Inferior parietal cortex (tissue), 1 donor: Measurements from ENCODE around the gene CAPZB.
"Not testable (repeated sequence)": the region's sequence is repeated elsewhere in the genome, so short reads cannot be mapped to it uniquely, and the experiment has no call there.

Experiments used
- DNase-seq: peaks from one replicate; pipeline ENCODE4 v3.0.0-alpha.2; 2016; ENCODE audit errors: extremely low spot score

The CAPZB gene

GRCh38 chr1:19310720-19311502, 174.4 kb downstream of the CAPZB start:
- no peak for DNase-seq

GRCh38 chr1:19310061-19310460, 175.3 kb downstream of the CAPZB start:
- no peak for DNase-seq

- no peak for DNase-seq
Measured at GRCh38 chr1:19309123-19309813, 176.1 kb downstream of the CAPZB start.

- DNase-seq, result no peak
Measured at GRCh38 chr1:19308509-19308907, 176.8 kb downstream of the CAPZB start.

- DNase-seq, result no peak
Measured at GRCh38 chr1:19307794-19308508, 177.4 kb downstream of the CAPZB start.

- DNase-seq, result no peak
Measured at GRCh38 chr1:19306941-19307340, 178.4 kb downstream of the CAPZB start.

- no peak for DNase-seq
Measured at GRCh38 chr1:19305880-19306279, 179.5 kb downstream of the CAPZB start.

GRCh38 chr1:19304081-19304480, 181.3 kb downstream of the CAPZB start:
- not testable (repeated sequence) for DNase-seq

- DNase-seq, result no peak
Measured at GRCh38 chr1:19300211-19300610, 185.1 kb downstream of the CAPZB start.

- DNase-seq, result no peak
Measured at GRCh38 chr1:19294638-19295037, 190.7 kb downstream of the CAPZB start.

GRCh38 chr1:19289244-19289643, 196.1 kb downstream of the CAPZB start:
- DNase-seq, result no peak
